SH-SY5Y (cell line): ENCODE data around the gene CELF6.

ENCODE experiments used
- GATA2 ChIP-seq: IDR thresholded peaks from 2 replicates; pipeline ENCODE4 v1.6.1; 2011; ENCODE audit warnings: mild to moderate bottlenecking, low read depth, low read length
- GATA3 ChIP-seq: IDR thresholded peaks from 2 replicates; pipeline ENCODE4 v1.6.1; 2011; ENCODE audit warnings: low read depth, mild to moderate bottlenecking, low read length, moderate library complexity

DNA sequence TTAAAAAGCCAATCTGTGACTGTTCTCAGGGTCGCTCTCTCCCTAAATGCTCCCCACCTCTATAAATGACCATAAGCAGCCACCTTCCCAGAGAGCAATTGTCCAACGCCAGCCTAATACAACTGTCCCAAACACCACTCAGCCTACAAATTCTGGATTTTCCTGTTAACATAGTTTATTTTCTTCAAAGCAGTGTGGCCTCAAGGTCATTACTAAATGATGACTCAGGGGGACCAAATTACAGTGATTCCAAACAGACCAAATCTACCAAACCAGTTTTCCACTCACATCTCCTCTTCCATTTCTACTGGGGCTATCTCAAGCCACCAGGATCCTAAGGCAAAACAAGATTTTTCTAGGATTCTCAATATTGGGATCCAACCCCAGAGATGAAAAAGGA is 33.3 kb upstream of the CELF6 start:
- TF ChIP-seq GATA2 (no peak), GATA3 (no peak)
